Stimulated activated CD4-positive, alpha-beta T cell treated with anti-CD3 and anti-CD28 coated beads, Interleukin-12 subunit alpha, Interleukin-12 subunit beta, amount 100 ng/mL, for 24 hours (primary cell): Measurements from ENCODE around the gene KY.

Experiments used
- DNase-seq, 2 experiments: peaks; one replicate each; pipeline ENCODE4 v3.0.0-alpha.2; 2020; ENCODE audit warnings: low read depth in 2 of 2

The KY gene

GRCh38 chr3:134667956-134668355 lies 17.1 kb upstream of the KY start:
- DNase-seq: no peak

GRCh38 chr3:134667406-134667805 lies 16.6 kb upstream of the KY start:
- no peak for DNase-seq

GRCh38 chr3:134666885-134667284 lies 16.1 kb upstream of the KY start:
- DNase-seq: no peak

- no peak for DNase-seq
These were observed 15.6 kb upstream of the KY start for GRCh38 chr3:134666466-134666865.

- DNase-seq: no peak
These were observed 15.2 kb upstream of the KY start for GRCh38 chr3:134666052-134666451.

- no peak for DNase-seq
These were observed 14.4 kb upstream of the KY start for GRCh38 chr3:134665243-134665642.

- no peak for DNase-seq
These were observed 13.1 kb upstream of the KY start for GRCh38 chr3:134663721-134664456.

GRCh38 chr3:134660046-134660441 lies 9.2 kb upstream of the KY start:
- DNase-seq: no peak

- DNase-seq: no peak
These were observed 8.7 kb upstream of the KY start for GRCh38 chr3:134659391-134660045.

GRCh38 chr3:134658555-134658954 lies 7.7 kb upstream of the KY start:
- no peak for DNase-seq

GRCh38 chr3:134656211-134656800 lies 5.5 kb upstream of the KY start:
- DNase-seq: no peak

GRCh38 chr3:134655706-134656105 lies 4.9 kb upstream of the KY start:
- no peak for DNase-seq

- no peak for DNase-seq
These were observed 3.2 kb upstream of the KY start for GRCh38 chr3:134654031-134654430.

- no peak for DNase-seq
These were observed 2.2 kb upstream of the KY start for GRCh38 chr3:134652886-134653630.

- no peak for DNase-seq
These were observed 1.6 kb upstream of the KY start for GRCh38 chr3:134652409-134652831.

GRCh38 chr3:134651347-134652041 lies 672 bp upstream of the KY start:
- DNase-seq: no peak

GRCh38 chr3:134649106-134649705 lies 1.6 kb downstream of the KY start:
- DNase-seq: no peak

- DNase-seq: no peak
These were observed 2.7 kb downstream of the KY start for GRCh38 chr3:134647902-134648760.

- DNase-seq: no peak
These were observed 4.7 kb downstream of the KY start for GRCh38 chr3:134646086-134646485.

- DNase-seq: no peak
These were observed 5.3 kb downstream of the KY start for GRCh38 chr3:134645515-134645914.
